D341Med (cell line): ENCODE results near the gene CLDN4.
"Not testable (repeated sequence)": the region's sequence is repeated elsewhere in the genome, so short reads cannot be mapped to it uniquely, and the experiment has no call there.

ENCODE experiments used
- DNase-seq: peaks from one replicate; pipeline ENCODE4 v3.0.0; 2012; ENCODE audit warnings: low spot score

Gene CLDN4

DNA sequence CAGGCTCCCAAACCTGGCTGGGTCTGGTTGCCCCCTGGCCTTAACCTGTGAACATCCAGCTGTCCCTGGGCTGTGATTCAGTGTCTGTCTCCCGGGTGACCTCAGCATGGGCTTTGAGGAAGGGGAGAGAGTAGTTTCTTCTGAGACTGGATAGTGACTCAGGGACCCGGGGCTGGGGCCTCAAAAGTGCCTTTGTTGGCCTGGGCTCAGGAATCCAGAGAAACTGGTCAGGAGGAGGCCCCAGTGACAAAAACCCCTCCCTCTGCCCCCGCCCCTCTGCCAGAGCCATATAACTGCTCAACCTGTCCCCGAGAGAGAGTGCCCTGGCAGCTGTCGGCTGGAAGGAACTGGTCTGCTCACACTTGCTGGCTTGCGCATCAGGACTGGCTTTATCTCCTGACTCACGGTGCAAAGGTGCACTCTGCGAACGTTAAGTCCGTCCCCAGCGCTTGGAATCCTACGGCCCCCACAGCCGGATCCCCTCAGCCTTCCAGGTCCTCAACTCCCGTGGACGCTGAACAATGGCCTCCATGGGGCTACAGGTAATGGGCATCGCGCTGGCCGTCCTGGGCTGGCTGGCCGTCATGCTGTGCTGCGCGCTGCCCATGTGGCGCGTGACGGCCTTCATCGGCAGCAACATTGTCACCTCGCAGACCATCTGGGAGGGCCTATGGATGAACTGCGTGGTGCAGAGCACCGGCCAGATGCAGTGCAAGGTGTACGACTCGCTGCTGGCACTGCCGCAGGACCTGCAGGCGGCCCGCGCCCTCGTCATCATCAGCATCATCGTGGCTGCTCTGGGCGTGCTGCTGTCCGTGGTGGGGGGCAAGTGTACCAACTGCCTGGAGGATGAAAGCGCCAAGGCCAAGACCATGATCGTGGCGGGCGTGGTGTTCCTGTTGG is at the start of gene CLDN4:
TSS of gene CLDN4 (plus strand) at position 316 of the 903 bp plus-strand sequence. CDS start at position 522, 206 bp downstream.
- DNase-seq: no peak

GRCh38 chr7:73786588-73786987 is 44.2 kb upstream of the CLDN4 start:
- no peak for DNase-seq

DNA sequence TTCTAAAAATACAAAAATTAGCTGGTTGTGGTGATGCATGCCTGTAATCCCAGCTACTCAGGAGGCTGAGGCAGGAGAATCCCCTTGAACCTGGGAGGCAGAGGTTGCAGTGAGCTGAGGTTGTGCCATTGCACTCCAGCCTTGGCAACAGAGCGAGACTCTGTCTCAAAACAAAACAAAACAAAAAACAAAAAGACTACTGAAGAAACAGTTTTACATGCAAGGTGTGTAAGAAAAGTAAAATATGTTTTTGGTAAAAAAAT is 43.1 kb upstream of the CLDN4 start:
- not testable (repeated sequence) for DNase-seq

- DNase-seq: no peak
Measured at GRCh38 chr7:73789051-73789450, 41.7 kb upstream of the CLDN4 start.

DNA sequence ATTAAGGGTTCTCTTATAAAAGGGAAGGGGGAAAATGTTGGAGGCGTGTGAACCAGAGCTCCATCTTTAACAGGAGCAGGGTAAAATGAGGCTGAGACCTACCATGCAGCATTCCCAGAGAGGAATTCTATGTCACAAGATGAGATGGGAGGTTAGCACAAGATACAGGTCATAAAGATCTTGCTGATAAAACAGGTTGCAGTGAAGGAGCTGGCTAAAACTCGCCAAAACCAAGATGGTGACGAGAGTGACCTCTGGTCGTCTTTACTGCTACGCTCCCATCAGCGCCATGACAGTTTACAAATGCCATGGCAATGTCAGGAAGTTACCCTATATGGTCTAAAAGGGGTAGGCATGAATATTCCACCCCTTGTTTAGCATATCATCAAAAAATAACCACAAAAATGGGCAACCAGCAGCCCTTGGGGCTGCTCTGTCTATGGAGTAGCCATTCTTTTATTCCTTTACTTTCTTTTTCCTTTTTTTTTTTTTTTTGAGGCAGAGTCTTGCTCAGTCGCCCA is 39.6 kb upstream of the CLDN4 start:
- DNase-seq: not testable (repeated sequence)

DNA sequence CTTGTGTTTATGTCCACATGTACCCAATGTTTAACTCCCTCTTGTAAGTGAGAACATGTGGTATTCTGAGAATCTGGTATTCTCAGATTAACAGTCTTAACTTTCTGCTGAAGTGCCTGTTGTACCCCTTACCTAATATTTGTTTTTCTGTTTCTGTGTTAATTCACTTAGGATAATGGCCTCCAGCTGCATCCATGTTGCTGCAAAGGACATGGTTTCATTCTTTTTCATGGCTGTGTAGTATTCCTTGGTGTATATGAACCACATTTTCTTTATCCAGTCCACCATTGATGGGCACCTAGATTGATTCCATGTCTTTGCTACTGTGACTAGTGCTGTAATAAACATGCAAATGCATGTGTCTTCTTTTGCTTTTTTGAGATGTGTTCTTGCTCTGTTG is 35.6 kb upstream of the CLDN4 start:
- DNase-seq: not testable (repeated sequence)

- DNase-seq: not testable (repeated sequence)
Measured at GRCh38 chr7:73796656-73797055, 34.1 kb upstream of the CLDN4 start.

GRCh38 chr7:73797176-73797575 is 33.6 kb upstream of the CLDN4 start:
- not testable (repeated sequence) for DNase-seq

GRCh38 chr7:73799282-73800141 is 31.3 kb upstream of the CLDN4 start:
- DNase-seq: no peak

- DNase-seq: no peak
Measured at GRCh38 chr7:73801577-73801976, 29.2 kb upstream of the CLDN4 start.

GRCh38 chr7:73802459-73802858 is 28.3 kb upstream of the CLDN4 start:
- DNase-seq: no peak

- DNase-seq: no peak
Measured at GRCh38 chr7:73809467-73809951, 21.3 kb upstream of the CLDN4 start.

DNA sequence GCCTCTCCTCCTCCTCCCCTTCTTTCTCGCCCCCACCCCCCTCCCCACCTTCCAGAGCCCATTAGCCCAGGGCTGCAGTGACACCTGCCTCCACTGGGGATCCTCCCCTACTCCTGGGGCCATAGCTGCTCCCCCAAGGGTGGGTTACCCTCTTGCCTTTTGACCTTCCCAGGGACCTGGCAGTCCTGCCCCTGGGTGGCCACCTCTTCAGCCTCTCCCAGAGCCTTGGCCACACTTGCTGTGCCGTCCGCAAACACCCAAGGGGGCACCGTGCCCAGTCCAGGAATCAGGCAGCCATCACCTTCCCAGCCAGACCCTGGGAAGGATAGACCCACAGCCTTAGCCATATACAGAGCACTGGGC is 19.8 kb upstream of the CLDN4 start:
- DNase-seq: no peak

DNA sequence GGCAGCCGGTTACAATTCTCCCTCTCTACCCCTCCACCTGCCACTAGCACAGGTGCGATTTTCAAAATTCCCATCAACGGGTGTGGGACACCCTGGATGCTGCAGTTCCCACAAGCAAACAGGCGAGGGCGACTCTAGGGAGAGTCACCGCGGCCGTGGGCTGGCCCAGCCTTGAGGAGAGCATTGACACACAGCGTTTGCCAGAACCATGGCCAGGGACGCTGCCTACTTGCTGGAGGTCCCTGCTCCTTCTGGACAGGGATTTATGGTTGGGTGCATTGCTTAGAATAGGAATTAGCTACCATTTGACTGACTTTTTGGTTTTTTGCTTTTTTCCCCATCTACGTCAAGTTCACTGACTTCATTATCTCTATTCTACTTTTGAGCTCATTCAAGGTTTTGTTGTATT is 19.0 kb upstream of the CLDN4 start:
- DNase-seq: peak; percentile 88

DNA sequence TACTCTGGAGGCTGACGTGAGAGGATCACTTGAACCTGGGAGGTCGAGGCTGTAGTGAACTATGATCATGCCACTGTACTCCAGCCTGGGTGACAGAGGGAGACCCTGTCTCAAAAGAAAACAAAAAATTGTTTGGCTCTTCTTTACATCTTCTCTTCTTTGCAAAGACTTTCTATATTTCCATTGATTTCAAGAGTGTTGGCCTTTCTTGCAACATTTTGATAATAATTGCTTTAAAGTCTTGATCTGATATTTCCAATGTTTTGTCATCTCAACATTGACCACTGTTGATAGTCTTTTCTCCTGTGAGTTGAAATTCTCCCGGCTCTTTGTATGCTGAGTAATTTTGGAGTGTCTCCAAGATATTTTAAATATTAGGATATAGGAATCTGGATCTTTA is 17.8 kb upstream of the CLDN4 start:
- DNase-seq: no peak

- no peak for DNase-seq
Measured at GRCh38 chr7:73815436-73815835, 15.4 kb upstream of the CLDN4 start.

- DNase-seq: no peak
Measured at GRCh38 chr7:73817121-73817520, 13.7 kb upstream of the CLDN4 start.

- no peak for DNase-seq
Measured at GRCh38 chr7:73820013-73820412, 10.8 kb upstream of the CLDN4 start.

GRCh38 chr7:73821597-73822285 is 9.1 kb upstream of the CLDN4 start:
- DNase-seq: not testable (repeated sequence)

- no peak for DNase-seq
Measured at GRCh38 chr7:73822319-73823173, 8.2 kb upstream of the CLDN4 start.

DNA sequence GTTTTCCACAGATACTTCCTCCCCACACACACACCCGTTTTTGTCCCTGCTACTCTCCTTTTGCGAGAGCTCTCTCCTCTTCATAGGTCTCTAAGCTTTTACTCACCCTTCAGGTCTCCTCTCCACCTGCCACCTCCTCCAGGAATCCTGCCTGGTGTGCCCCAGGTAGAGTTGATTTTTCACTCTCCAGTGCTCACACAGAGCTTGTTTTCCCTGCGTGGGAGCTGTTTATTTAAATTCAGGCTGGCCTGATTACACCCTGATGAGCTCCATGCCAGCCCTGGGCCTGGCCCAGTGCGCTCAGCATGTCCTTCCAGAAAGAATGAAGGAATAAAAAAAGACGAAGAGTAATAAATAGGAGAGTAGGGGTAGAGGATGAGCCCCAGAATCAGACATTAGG is 7.5 kb upstream of the CLDN4 start:
- DNase-seq: no peak
